ENCODE results near the gene TRERF1. TPM values are rescaled to one million over a fixed set of nuclear protein-coding genes. Genes with fewer than 3 reads are reported as not detected.

Gene TRERF1
- total and polyA plus RNA-seq, 12 donors = 4.7 to 16.6 (median 8.0) TPM

GRCh38 chr6:42453031-42453653, 1.4 kb upstream of the TRERF1 start:
- intact Hi-C loops (cut with DNase I) = no loop called here
- peak; percentile 14 to 77 for TF ChIP-seq POLR2A (IDR thresholded peaks at IDR 0.05)
- TF ChIP-seq, protein P1, sequence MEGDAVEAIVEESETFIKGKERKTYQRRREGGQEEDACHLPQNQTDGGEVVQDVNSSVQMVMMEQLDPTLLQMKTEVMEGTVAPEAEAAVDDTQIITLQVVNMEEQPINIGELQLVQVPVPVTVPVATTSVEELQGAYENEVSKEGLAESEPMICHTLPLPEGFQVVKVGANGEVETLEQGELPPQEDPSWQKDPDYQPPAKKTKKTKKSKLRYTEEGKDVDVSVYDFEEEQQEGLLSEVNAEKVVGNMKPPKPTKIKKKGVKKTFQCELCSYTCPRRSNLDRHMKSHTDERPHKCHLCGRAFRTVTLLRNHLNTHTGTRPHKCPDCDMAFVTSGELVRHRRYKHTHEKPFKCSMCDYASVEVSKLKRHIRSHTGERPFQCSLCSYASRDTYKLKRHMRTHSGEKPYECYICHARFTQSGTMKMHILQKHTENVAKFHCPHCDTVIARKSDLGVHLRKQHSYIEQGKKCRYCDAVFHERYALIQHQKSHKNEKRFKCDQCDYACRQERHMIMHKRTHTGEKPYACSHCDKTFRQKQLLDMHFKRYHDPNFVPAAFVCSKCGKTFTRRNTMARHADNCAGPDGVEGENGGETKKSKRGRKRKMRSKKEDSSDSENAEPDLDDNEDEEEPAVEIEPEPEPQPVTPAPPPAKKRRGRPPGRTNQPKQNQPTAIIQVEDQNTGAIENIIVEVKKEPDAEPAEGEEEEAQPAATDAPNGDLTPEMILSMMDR (IDR thresholded peaks at IDR 0.05) = no peak
- DNase-seq = peak; percentile 89 to 93 (median 92)
- no peaks in the 10 kb centered on the region for H3K27me3 ChIP-seq
- 0 to 1% (median 0%) methylated on average over 10 to 57 of the region's 57 CpGs for WGBS, 4 donors
- H3K36me3 ChIP-seq (replicated peaks in 1 of 2) = no peaks in the 10 kb centered on the region
- H3K4me3 ChIP-seq = peak overlapping the region; percentile 31 to 71 (median 64)
- peak overlapping the region; percentile 68 to 92 (median 83) for H3K27ac ChIP-seq
- H3K9me3 ChIP-seq (replicated peaks in 1 of 3) = no peaks in the 10 kb centered on the region
- H3K4me1 ChIP-seq (replicated peaks in 1 of 2) = peaks cover 21 to 33% of the 10 kb centered on the region in 2 donors

DNA sequence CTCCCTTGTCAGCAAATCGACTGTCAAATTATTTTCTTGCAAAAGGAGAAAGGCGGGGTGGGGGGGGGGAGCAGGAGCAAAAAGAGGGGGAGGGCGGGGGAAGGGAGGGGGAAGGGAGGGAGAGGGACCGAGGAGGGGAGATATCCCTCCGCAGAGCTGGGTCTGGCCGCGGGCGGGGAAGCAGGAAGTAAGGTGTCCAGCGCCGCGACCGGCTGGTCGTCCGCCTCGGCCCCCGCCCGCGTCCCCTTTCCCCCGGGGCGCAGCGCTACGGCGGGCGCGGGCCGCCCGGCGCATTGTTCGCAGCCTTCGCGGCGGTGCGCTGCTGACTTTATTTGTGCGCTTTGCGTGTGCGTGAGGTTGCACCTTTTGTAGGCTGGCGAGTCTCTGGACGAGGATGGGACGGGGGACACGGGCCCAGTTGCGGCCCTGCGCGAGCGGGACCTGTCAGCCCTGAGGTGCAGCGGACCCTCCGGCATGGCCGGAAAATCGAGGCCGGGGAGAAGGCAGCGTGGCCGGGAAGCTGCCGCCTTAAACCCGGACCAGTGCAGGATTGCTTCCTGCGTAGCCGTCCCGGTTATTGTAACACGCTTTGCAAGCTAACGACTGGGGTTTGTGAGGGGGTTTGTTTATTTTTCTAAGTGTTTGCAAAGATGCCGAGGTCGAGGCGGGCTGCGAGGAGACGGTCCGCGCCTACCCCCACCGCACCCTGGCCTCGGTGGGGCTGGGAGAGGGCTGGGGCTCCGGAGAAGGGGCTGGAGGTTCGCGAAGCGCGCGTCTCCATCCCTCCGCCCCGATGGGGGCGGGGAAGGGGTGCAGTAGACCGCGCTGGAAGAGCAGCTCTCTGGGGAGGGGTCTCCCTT, 675 bp upstream of the TRERF1 start:
- 0 to 2% (median 1%) methylated on average over 2 to 76 of the region's 78 CpGs for WGBS, 4 donors
- H3K4me3 ChIP-seq = peak overlapping the region; percentile 31 to 71 (median 64)
- intact Hi-C loops (cut with DNase I) = no loop called here
- H3K27me3 ChIP-seq = no peaks in the 10 kb centered on the region
- peaks cover 21 to 33% of the 10 kb centered on the region in 2 donors for H3K4me1 ChIP-seq (replicated peaks in 1 of 2)
- H3K27ac ChIP-seq = peak overlapping the region; percentile 68 to 92 (median 83)
- TF ChIP-seq POLR2A (IDR thresholded peaks at IDR 0.05) = peak; percentile 43 to 80
- TF ChIP-seq, protein P1 (IDR thresholded peaks at IDR 0.05) = no peak
- DNase-seq = peak; percentile 73 to 82 (median 81)
- no peaks in the 10 kb centered on the region for H3K36me3 ChIP-seq (replicated peaks in 1 of 2)
- no peaks in the 10 kb centered on the region for H3K9me3 ChIP-seq (replicated peaks in 1 of 3)

DNA sequence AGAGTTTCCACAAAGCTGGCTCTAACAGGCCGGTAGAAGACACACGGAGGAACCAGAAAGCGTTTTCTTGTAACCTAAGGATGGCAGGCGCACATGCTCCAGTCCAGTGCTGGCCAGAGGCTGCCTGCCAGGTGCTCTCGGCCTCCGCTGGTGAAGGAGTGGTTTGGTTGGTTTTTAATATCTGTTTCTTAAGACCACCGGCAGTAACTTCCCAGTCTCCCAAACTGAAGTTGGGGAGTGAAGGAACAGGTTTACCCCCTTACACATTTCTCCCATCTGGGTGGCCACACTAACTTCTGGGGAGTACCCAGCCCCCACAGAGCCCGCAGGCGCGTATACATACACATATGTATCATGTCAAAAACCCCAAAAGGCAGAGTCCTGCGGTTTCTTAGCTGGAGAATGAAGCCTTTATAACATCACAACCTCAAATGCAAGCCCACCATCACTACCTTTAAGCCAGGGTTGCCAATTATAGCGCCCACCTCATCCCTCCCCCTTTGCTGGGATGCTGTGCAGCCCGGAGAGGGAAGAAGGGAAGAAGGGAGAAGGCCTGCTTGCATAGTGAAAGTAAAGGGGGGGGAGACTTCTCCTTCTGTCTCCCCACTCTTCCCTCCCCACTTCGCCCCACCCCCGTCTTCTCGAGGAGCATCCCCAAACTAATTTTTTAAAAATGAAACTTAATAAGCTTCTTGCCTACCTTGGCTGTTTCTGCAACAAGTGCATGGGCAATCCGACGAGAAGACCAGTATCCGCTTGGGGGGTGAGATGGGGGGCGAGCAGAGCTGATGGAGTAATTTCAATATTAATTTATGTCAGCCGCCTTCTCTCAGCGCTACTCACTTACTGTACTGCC, 1.0 kb downstream of the TRERF1 start:
- TF ChIP-seq, protein P1 (IDR thresholded peaks at IDR 0.05) = no peak
- TF ChIP-seq POLR2A (IDR thresholded peaks at IDR 0.05) = no peak
- Histone ChIP-seq H3K27me3 (no peaks in the 10 kb centered on the region), H3K4me1 (replicated peaks in 1 of 2) (peaks cover 21 to 33% of the 10 kb centered on the region in 2 donors), H3K4me3 (peak overlapping the region in 2 of 4 donors; percentile 62 to 65), H3K27ac (peak overlapping the region in 3 of 5 donors; percentile 39 to 92 (median 88)), H3K9me3 (replicated peaks in 1 of 3) (no peaks in the 10 kb centered on the region), H3K36me3 (replicated peaks in 1 of 2) (no peaks in the 10 kb centered on the region)
- DNase-seq = peak in 3 of 7 donors; percentile 32 to 40 (median 37)
- WGBS, 4 donors = 4 to 6% (median 5%) methylated on average over 22 of the region's 22 CpGs
- intact Hi-C loops (cut with DNase I) = no loop called here
